H1 (cell line): ENCODE results near the gene POLN. TPM values are rescaled to one million over a fixed set of nuclear protein-coding genes. Genes with fewer than 3 reads are reported as not detected.

Source experiments
- CTCF ChIA-PET: fragments of 300-600 bp; sonication (Branson Sonifier 250); formaldehyde crosslinking; loops from one replicate; lab custom pipeline; 2021; ENCODE audit not compliant: partially characterized antibody; lab: Charles Lee
- POLR2A ChIA-PET: fragments of 300-600 bp; sonication (Branson Sonifier 250); formaldehyde crosslinking; loops from one replicate; lab custom pipeline; 2021; ENCODE audit warnings: inconsistent platforms; ENCODE audit not compliant: partially characterized antibody; lab: Charles Lee
- DNase-seq, 2 experiments: peaks; one replicate each; pipeline versions ENCODE4 v3.0.0 to v3.0.0-alpha.2; 2010 to 2022; ENCODE audit warnings: low spot score in 2 of 2, low read depth in 1 of 2, mixed read lengths in 1 of 2
- FAIRE-seq: peaks from 2 replicates; lab custom pipeline; 2011; peaks lifted over from hg19 to GRCh38; lab: Jason Lieb, UNC
- H2AFZ ChIP-seq: 2 replicates; pipeline ENCODE4 v1.8.1; 2012; ENCODE audit warnings: low read length, inconsistent platforms
- H2AK5ac ChIP-seq: 2 replicates; pipeline ENCODE4 v1.6.1; 2013; ENCODE audit warnings: low read depth, low read length
- H2BK120ac ChIP-seq: replicated peaks from 2 replicates; pipeline ENCODE3; 2013; ENCODE audit warnings: low read depth, low read length, inconsistent platforms
- H2BK12ac ChIP-seq: 2 replicates; pipeline ENCODE4 v1.6.1; 2013; ENCODE audit warnings: low read depth, low read length
- H2BK15ac ChIP-seq: 2 replicates; pipeline ENCODE4 v1.6.1; 2013; ENCODE audit warnings: low read length
- H2BK20ac ChIP-seq: 2 replicates; pipeline ENCODE4 v1.6.1; 2013; ENCODE audit warnings: low read length
- H2BK5ac ChIP-seq: 2 replicates; pipeline ENCODE4 v1.6.1; 2013; ENCODE audit warnings: low read depth, low read length
- H3K14ac ChIP-seq: 2 replicates; pipeline ENCODE4 v1.6.1; 2013; ENCODE audit warnings: inconsistent platforms; ENCODE audit not compliant: insufficient read length
- H3K18ac ChIP-seq: 2 replicates; pipeline ENCODE4 v1.6.1; 2013; ENCODE audit warnings: low read length; ENCODE audit errors: extremely low read depth
- H3K23ac ChIP-seq: 2 replicates; pipeline ENCODE4 v1.6.1; 2013; ENCODE audit warnings: inconsistent platforms; ENCODE audit not compliant: insufficient read length
- H3K23me2 ChIP-seq: 2 replicates; pipeline ENCODE4 v1.6.1; 2013; ENCODE audit warnings: low read depth, low read length
- H3K27ac ChIP-seq: 2 replicates; pipeline ENCODE4 v1.6.1; 2011; ENCODE audit warnings: low read depth, low read length, inconsistent platforms
- H3K27me3 ChIP-seq, 4 experiments: replicated peaks in 1 of 4; 1 replicate in 1 of 4; 2 replicates in 3 of 4; pipeline versions ENCODE4 v1.6.1 to v1.8.1; 2011 to 2013; ENCODE audit warnings: low read length in 3 of 4, mild to moderate bottlenecking in 3 of 4, inconsistent platforms in 2 of 4, mixed read lengths in 2 of 4, moderate library complexity in 1 of 4; ENCODE audit not compliant: control insufficient read depth in 3 of 4, insufficient read depth in 3 of 4; ENCODE audit errors: extremely low read depth in 1 of 4
- H3K36me3 ChIP-seq, 4 experiments: 2 replicates each; pipeline versions ENCODE4 v1.6.1 to v1.8.1; 2011 to 2013; ENCODE audit warnings: mild to moderate bottlenecking in 4 of 4, low read length in 3 of 4, moderate library complexity in 2 of 4, control low read depth in 1 of 4, inconsistent platforms in 1 of 4; ENCODE audit not compliant: insufficient read depth in 4 of 4, control insufficient read depth in 2 of 4
- H3K4ac ChIP-seq: replicated peaks from 2 replicates; pipeline ENCODE3; 2013; ENCODE audit warnings: low read length, low read depth, mixed read lengths, inconsistent platforms; ENCODE audit not compliant: insufficient read length
- H3K4me1 ChIP-seq, 4 experiments: replicated peaks in 1 of 4; 1 replicate in 1 of 4; 2 replicates in 3 of 4; pipeline versions ENCODE4 v1.6.1 to v1.8.1; 2011 to 2013; ENCODE audit warnings: low read length in 3 of 4, inconsistent platforms in 2 of 4, mixed read lengths in 1 of 4; ENCODE audit not compliant: insufficient read depth in 4 of 4, control insufficient read depth in 3 of 4
- H3K4me2 ChIP-seq, 2 experiments: 2 replicates each; pipeline versions ENCODE4 v1.6.1 to v1.8.1; 2011 to 2013; ENCODE audit warnings: low read depth in 2 of 2, low read length in 2 of 2, control low read depth in 1 of 2, inconsistent platforms in 1 of 2, mild to moderate bottlenecking in 1 of 2; ENCODE audit not compliant: insufficient read depth in 1 of 2
- H3K4me3 ChIP-seq, 4 experiments: fragments of 200-600, 300-600 bp in 1 of 4; sonication (generic), shearing (Covaris generic), sonication (Bioruptor Twin) in 1 of 4; 2 replicates each; pipeline versions ENCODE4 v1.5.1 to v1.8.1; 2011 to 2016; ENCODE audit warnings: low read length in 4 of 4, low read depth in 3 of 4, control low read depth in 2 of 4, inconsistent platforms in 2 of 4, mild to moderate bottlenecking in 2 of 4, mixed read lengths in 1 of 4, moderate library complexity in 1 of 4; ENCODE audit not compliant: insufficient read depth in 2 of 4; ENCODE audit errors: extremely low read depth in 1 of 4
- H3K56ac ChIP-seq: replicated peaks from 2 replicates; pipeline ENCODE3; 2013; ENCODE audit warnings: low read depth, mild to moderate bottlenecking, mixed read lengths, low read length, inconsistent platforms; ENCODE audit not compliant: insufficient read length
- H3K79me1 ChIP-seq: 2 replicates; pipeline ENCODE4 v1.6.1; 2013; ENCODE audit warnings: low read depth, low read length, control low read depth
- H3K79me2 ChIP-seq, 2 experiments: 2 replicates each; pipeline versions ENCODE4 v1.6.1 to v1.8.1; 2012 to 2013; ENCODE audit warnings: low read length in 2 of 2, mild to moderate bottlenecking in 2 of 2, inconsistent platforms in 1 of 2; ENCODE audit not compliant: insufficient read depth in 2 of 2, control insufficient read depth in 1 of 2
- H3K9ac ChIP-seq, 4 experiments: replicated peaks in 1 of 4; 1 replicate in 1 of 4; 2 replicates in 3 of 4; pipeline versions ENCODE4 v1.6.1 to v1.8.1; 2011 to 2013; ENCODE audit warnings: low read depth in 3 of 4, low read length in 3 of 4, control low read depth in 2 of 4, mild to moderate bottlenecking in 2 of 4, moderate library complexity in 2 of 4, inconsistent platforms in 1 of 4; ENCODE audit errors: extremely low read depth in 1 of 4
- H3K9me3 ChIP-seq, 2 experiments: 2 replicates each; pipeline versions ENCODE4 v1.6.1 to v1.8.1; 2012 to 2013; ENCODE audit warnings: mild to moderate bottlenecking in 2 of 2, moderate library complexity in 2 of 2, control low read depth in 1 of 2, inconsistent platforms in 1 of 2, low read depth in 1 of 2, low read length in 1 of 2, mixed read lengths in 1 of 2; ENCODE audit not compliant: insufficient read depth in 2 of 2
- H4K20me1 ChIP-seq, 2 experiments: replicated peaks in 1 of 2; 2 replicates each; pipeline versions ENCODE3 to v1.8.1; 2011 to 2013; ENCODE audit warnings: inconsistent platforms in 2 of 2, low read length in 2 of 2, mild to moderate bottlenecking in 1 of 2; ENCODE audit not compliant: insufficient read depth in 2 of 2, control insufficient read depth in 1 of 2
- H4K5ac ChIP-seq: 2 replicates; pipeline ENCODE4 v1.6.1; 2013; ENCODE audit warnings: low read length, low read depth, mixed read lengths, inconsistent platforms; ENCODE audit not compliant: insufficient read length
- H4K8ac ChIP-seq: 2 replicates; pipeline ENCODE4 v1.8.0; 2013; ENCODE audit warnings: mild to moderate bottlenecking, moderate library complexity, low read length, inconsistent platforms; ENCODE audit not compliant: insufficient read depth; ENCODE audit errors: extremely low read depth
- H4K91ac ChIP-seq: replicated peaks from 2 replicates; pipeline ENCODE3; 2013; ENCODE audit warnings: low read length, mixed read lengths, inconsistent platforms; ENCODE audit not compliant: insufficient read length
- SIRT6 ChIP-seq: IDR thresholded peaks from one replicate; pipeline ENCODE4 v1.7.1; 2012; ENCODE audit warnings: low read length, inconsistent platforms
- ZNF274 ChIP-seq: IDR thresholded peaks from 2 replicates; pipeline ENCODE4 v1.7.0; 2012; ENCODE audit warnings: low read length, borderline replicate concordance; ENCODE audit errors: extremely low read depth
- WGBS, 2 experiments: shearing (Covaris generic) in 1 of 2; methylation state at CpG; one replicate each; pipeline versions ENCODE4 v1.1.6 to v1.1.7; 2013 to 2015; ENCODE audit warnings: low lambda C conversion rate in 2 of 2, mixed read lengths in 2 of 2, inconsistent platforms in 1 of 2, low coverage in 1 of 2, missing lambda C conversion rate in 1 of 2; ENCODE audit not compliant: insufficient replicate concordance in 2 of 2, insufficient coverage in 1 of 2, insufficient read length in 1 of 2; ENCODE audit errors: extremely low coverage in 1 of 2, missing lambda C conversion rate in 1 of 2; 5-methylcytosine and 5-hydroxymethylcytosine counted together
- polyA plus RNA-seq, 7 experiments: library from polyadenylated mRNA; depleted of rRNA in 3 of 7; stranded (reverse) in 5 of 7; unstranded in 2 of 7; fragments of >200 nt in 5 of 7; fragments of 200-250 nt in 2 of 7; gene quantifications; 1 replicate in 5 of 7; 2 replicates in 1 of 7; 4 replicates in 1 of 7; pipeline versions ENCODE4 v1.2.1 to v1.2.3, GENCODE V29; 2011 to 2013; ENCODE audit warnings: missing spikeins in 2 of 7, mixed read lengths in 2 of 7
- total RNA-seq: library from RNA; stranded (reverse); fragmentation: NEBNext Ultra II Directional; extraction: Animal tissue kit (Norgen Biotek cat#: 25700); gene quantifications from 2 replicates; pipeline ENCODE4 v1.2.1, GENCODE V29; 2021

POLN gene
- total and polyA plus RNA-seq, 2 of the 8 experiments (the other 6 are each of a cell fraction or from before 2014, with no cell fraction given) = 0.98 to 1.5 TPM

DNA sequence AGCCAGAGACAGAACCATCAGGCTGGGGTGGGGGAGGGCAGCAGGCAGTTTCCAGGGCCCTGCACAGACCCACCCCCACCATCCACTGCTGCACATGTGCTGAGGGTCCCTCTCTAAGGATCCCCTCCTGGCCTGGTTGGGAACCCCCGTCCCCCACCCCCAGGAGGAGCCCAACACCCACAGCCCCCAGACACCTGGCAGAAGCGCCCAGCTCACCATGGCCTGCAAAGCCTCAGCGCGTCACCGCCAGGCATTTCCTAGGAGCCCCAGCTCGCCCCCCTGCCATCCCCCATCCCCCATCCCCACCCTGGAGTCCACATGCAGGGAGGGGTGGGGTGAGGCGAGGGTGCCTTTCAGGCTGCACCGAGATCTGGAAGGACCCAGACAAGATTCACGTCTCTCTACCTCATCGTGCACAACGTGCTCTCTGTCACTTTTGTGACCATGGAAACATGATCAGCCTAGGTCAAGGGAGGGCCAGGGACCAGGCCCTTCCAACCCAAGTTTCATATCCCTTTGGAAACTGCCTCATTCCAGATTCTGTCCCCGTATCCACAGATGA lies 10.7 kb upstream of the POLN start:
- Histone ChIP-seq H3K23ac (no peak overlapping the region), H3K4me2 (no peak overlapping the region), H2BK15ac (no peak overlapping the region), H4K8ac (peak overlapping the region; percentile 36; the same call in 1 of the 2 replicates), H3K18ac (no peak overlapping the region), H3K56ac (no peak overlapping the region), H3K14ac (no peak overlapping the region), H3K27ac (no peak overlapping the region), H3K23me2 (no peaks in the 10 kb centered on the region), H4K5ac (no peak overlapping the region), H3K9me3 (no peaks in the 10 kb centered on the region), H3K79me2 (no peaks in the 10 kb centered on the region), H2BK20ac (no peak overlapping the region), H2AFZ (no peak overlapping the region), H4K91ac (no peak overlapping the region), H3K4me1 (0 out of 7 replicates have a peak, but pooled peaks cover 0 to 4% (median 0%) of the 10 kb centered on the region in 4 experiments), H4K20me1 (peaks cover 0 to 5% of the 10 kb centered on the region in 2 experiments), H3K4ac (no peak overlapping the region), H2BK5ac (no peak overlapping the region), H3K36me3 (peaks cover 0 to 5% (median 2%) of the 10 kb centered on the region in 4 experiments; a peak in 2 of 8 replicates), H3K27me3 (no peaks in the 10 kb centered on the region), H3K9ac (no peak overlapping the region; a peak in 1 of 7 replicates), H3K4me3 (no peak overlapping the region), H2BK12ac (no peak overlapping the region), H2BK120ac (no peak overlapping the region), H2AK5ac (no peak overlapping the region), H3K79me1 (no peaks in the 10 kb centered on the region)
- CTCF ChIA-PET = interaction anchor here (1.2 kb wide), 1 partner anchor 17 kb away, joined by 3 read pairs; no protein-coding TSS in a partner anchor
- POLR2A ChIA-PET = no interaction called here
- WGBS, 2 experiments = 86% methylated on average over 4 of the region's 12 CpGs; no CpG with 5 or more reads in 1 of the 2 experiments
- no peak for FAIRE-seq
- no peak for TF ChIP-seq ZNF274
- no peak for TF ChIP-seq SIRT6
- peak in 1 of 2 experiments; percentile 35 for DNase-seq
